OCI-LY3 (cell line): Measurements from ENCODE around the gene DCAKD.

Source experiments
- H2AFZ ChIP-seq: fragments of 200-600, 300-600 bp; shearing (Covaris generic); 2 replicates; pipeline ENCODE4 v1.6.0; 2014; ENCODE audit warnings: antibody characterized with exemption, low read depth, low read length
- H3K27ac ChIP-seq: fragments of 200-600, 300-600 bp; sonication (generic); 2 replicates; pipeline ENCODE4 v1.5.1; 2014; ENCODE audit warnings: mild to moderate bottlenecking, low read length, moderate library complexity, mixed read lengths
- H3K27me3 ChIP-seq: fragments of 200-600, 300-600 bp; sonication (generic); 2 replicates; pipeline ENCODE4 v1.6.1; 2014; ENCODE audit warnings: low read depth, low read length, mixed read lengths
- H3K36me3 ChIP-seq: fragments of 200-600, 300-600 bp; sonication (generic); replicated peaks from 2 replicates; pipeline ENCODE3; 2014; ENCODE audit warnings: low read depth, low read length, mixed read lengths
- H3K4me1 ChIP-seq: fragments of 300-600, 200-600 bp; sonication (generic); 2 replicates; pipeline ENCODE4 v1.6.1; 2014; ENCODE audit warnings: low read length, mixed read lengths
- H3K4me2 ChIP-seq: fragments of 200-600, 300-600 bp; sonication (generic); 2 replicates; pipeline ENCODE4 v1.6.1; 2014; ENCODE audit warnings: low read length, mixed read lengths
- H3K4me3 ChIP-seq: fragments of 300-600, 200-600 bp; sonication (generic); 2 replicates; pipeline ENCODE4 v1.5.1; 2014; ENCODE audit warnings: antibody characterized with exemption, mild to moderate bottlenecking, low read length, moderate library complexity
- H3K79me2 ChIP-seq: fragments of 300-600, 200-600 bp; shearing (Covaris generic); 2 replicates; pipeline ENCODE4 v1.6.1; 2014; ENCODE audit warnings: mild to moderate bottlenecking, low read length, mixed read lengths
- H3K9ac ChIP-seq: fragments of 300-600, 200-600 bp; shearing (Covaris generic); 2 replicates; pipeline ENCODE4 v1.6.0; 2014; ENCODE audit warnings: mild to moderate bottlenecking, low read length, moderate library complexity
- H3K9me3 ChIP-seq: fragments of 200-600, 300-600 bp; shearing (Covaris generic); 2 replicates; pipeline ENCODE4 v1.6.1; 2014; ENCODE audit warnings: low read length, mixed read lengths; ENCODE audit not compliant: insufficient read depth
- H4K20me1 ChIP-seq: fragments of 200-600, 300-600 bp; sonication (generic); 2 replicates; pipeline ENCODE4 v1.6.1; 2016; ENCODE audit warnings: low read length, mixed read lengths; ENCODE audit not compliant: insufficient read depth
- EZH2phosphoT487 ChIP-seq: fragments of 200-600 bp; shearing (Covaris generic); IDR thresholded peaks from 2 replicates; pipeline ENCODE4 v1.6.1; 2018; ENCODE audit warnings: antibody characterized with exemption, mixed run types, low read depth
- TF ChIP-seq, protein P1 (sequence below): fragments of 200-600, 300-600 bp; sonication (generic); IDR thresholded peaks from 2 replicates; pipeline ENCODE4 v1.5.1; 2014; ENCODE audit warnings: antibody characterized with exemption, low read length, low read depth

Gene DCAKD, protein sequence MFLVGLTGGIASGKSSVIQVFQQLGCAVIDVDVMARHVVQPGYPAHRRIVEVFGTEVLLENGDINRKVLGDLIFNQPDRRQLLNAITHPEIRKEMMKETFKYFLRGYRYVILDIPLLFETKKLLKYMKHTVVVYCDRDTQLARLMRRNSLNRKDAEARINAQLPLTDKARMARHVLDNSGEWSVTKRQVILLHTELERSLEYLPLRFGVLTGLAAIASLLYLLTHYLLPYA

GRCh38 chr17:45051060-45051719, at the start of gene DCAKD:
Gene DCAKD (minus strand): TSS chr17:45051632. CDS start chr17:45034885, 16,747 bp downstream.
- Histone ChIP-seq H3K9me3 (no peaks in the 10 kb centered on the region), H3K4me2 (peak within 1 kb of the TSS; percentile 100), H3K4me1 (peaks cover 11% of the 10 kb centered on the region), H4K20me1 (no peaks in the 10 kb centered on the region), H3K36me3 (peaks cover 4% of the 10 kb centered on the region), H3K27ac (peak within 1 kb of the TSS; percentile 86), H3K9ac (peak within 1 kb of the TSS; percentile 97), H3K79me2 (peaks cover 21% of the 10 kb centered on the region), H2AFZ (peak within 1 kb of the TSS; percentile 35; the same call in 1 of the 2 replicates), H3K4me3 (peak within 1 kb of the TSS; percentile 90), H3K27me3 (no peaks in the 10 kb centered on the region)
- TF ChIP-seq, protein P1, sequence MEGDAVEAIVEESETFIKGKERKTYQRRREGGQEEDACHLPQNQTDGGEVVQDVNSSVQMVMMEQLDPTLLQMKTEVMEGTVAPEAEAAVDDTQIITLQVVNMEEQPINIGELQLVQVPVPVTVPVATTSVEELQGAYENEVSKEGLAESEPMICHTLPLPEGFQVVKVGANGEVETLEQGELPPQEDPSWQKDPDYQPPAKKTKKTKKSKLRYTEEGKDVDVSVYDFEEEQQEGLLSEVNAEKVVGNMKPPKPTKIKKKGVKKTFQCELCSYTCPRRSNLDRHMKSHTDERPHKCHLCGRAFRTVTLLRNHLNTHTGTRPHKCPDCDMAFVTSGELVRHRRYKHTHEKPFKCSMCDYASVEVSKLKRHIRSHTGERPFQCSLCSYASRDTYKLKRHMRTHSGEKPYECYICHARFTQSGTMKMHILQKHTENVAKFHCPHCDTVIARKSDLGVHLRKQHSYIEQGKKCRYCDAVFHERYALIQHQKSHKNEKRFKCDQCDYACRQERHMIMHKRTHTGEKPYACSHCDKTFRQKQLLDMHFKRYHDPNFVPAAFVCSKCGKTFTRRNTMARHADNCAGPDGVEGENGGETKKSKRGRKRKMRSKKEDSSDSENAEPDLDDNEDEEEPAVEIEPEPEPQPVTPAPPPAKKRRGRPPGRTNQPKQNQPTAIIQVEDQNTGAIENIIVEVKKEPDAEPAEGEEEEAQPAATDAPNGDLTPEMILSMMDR, result no peak
- TF ChIP-seq EZH2phosphoT487, result no peak

- Histone ChIP-seq H4K20me1 (no peaks in the 10 kb centered on the region), H3K27ac (no peak overlapping the region), H3K4me3 (no peak overlapping the region), H3K9me3 (no peaks in the 10 kb centered on the region), H3K27me3 (no peaks in the 10 kb centered on the region), H3K4me2 (no peak overlapping the region), H3K9ac (no peak overlapping the region), H3K36me3 (peaks cover 58% of the 10 kb centered on the region), H2AFZ (no peak overlapping the region), H3K79me2 (peaks cover 7% of the 10 kb centered on the region; the same call in 1 of the 2 replicates), H3K4me1 (peaks cover 15% of the 10 kb centered on the region)
- TF ChIP-seq, protein P1, result peak; percentile 87
- no peak for TF ChIP-seq EZH2phosphoT487
Measured at GRCh38 chr17:45098869-45099616, 47.6 kb upstream of the DCAKD start.

GRCh38 chr17:45098081-45098868, 46.8 kb upstream of the DCAKD start:
- TF ChIP-seq EZH2phosphoT487, result no peak
- TF ChIP-seq, protein P1, result no peak
- H3K9ac ChIP-seq, result no peak overlapping the region
- no peaks in the 10 kb centered on the region for H4K20me1 ChIP-seq
- peaks cover 7% of the 10 kb centered on the region; the same call in 1 of the 2 replicates for H3K79me2 ChIP-seq
- no peak overlapping the region for H2AFZ ChIP-seq
- H3K27ac ChIP-seq, result no peak overlapping the region
- H3K4me3 ChIP-seq, result no peak overlapping the region
- peaks cover 15% of the 10 kb centered on the region for H3K4me1 ChIP-seq
- H3K4me2 ChIP-seq, result no peak overlapping the region
- H3K27me3 ChIP-seq, result no peaks in the 10 kb centered on the region
- peaks cover 58% of the 10 kb centered on the region for H3K36me3 ChIP-seq
- H3K9me3 ChIP-seq, result no peaks in the 10 kb centered on the region
